ENCODE data around the gene TMEM60. TPM values are rescaled to one million over a fixed set of nuclear protein-coding genes. Genes with fewer than 3 reads are reported as not detected.

TMEM60 gene
- total and polyA plus RNA-seq, 10 of the 15 experiments (the other 5 are each of a cell fraction or from before 2014, with no cell fraction given) = 13.2 to 94.2 (median 30.2) TPM

DNA sequence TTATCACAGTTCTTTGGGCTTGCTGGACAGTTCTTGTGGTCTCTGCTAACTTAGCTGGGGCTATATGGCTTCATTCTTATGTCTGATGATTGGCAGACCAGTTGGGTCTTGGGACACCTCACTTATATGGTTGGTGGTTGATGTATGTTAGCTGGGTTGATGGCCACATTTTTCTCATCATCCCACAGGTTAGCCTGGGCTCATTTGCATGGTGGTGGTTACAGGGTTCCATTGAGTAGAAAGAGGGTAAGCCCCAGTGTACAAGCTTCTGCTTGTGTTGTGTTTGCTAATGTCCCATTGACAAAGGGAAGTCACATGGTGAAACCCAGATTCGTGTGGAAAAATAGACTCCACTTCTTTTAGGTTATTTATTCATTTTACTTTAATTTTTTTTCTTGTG lies 40.6 kb downstream of the TMEM60 start:
- H3K36me3 ChIP-seq (ENCODE audit: control insufficient read depth in 2 of 2, insufficient read depth in 2 of 2, low read length in 1 of 2) = no peaks in the 10 kb centered on the region; a peak in 1 of 4 replicates
- H3K4me3 ChIP-seq = no peak overlapping the region
- FAIRE-seq = peak; percentile 72
- no peak overlapping the region for H3K9ac ChIP-seq (ENCODE audit: control insufficient read depth, insufficient read depth, low read length)
- H4K20me1 ChIP-seq (ENCODE audit: control insufficient read depth, insufficient read depth) = no peaks in the 10 kb centered on the region
- RAD21 ChIA-PET (ENCODE audit: unreplicated experiment) = interaction anchor here (1.1 to 2.5 kb wide), 11 partner anchors 56 to 388 kb away, joined by 3 to 32 read pairs (median 4); partner anchors contain the start of gene RSBN1L
- peak; percentile 53 for DNase-seq (ENCODE audit: low read depth, low spot score)
- no peak overlapping the region for H3K4me2 ChIP-seq (ENCODE audit: control insufficient read depth, insufficient read depth)
- ATAC-seq = peak; percentile 91
- 30% methylated on average over 1 of the region's 1 CpG for WGBS (ENCODE audit: insufficient coverage, insufficient replicate concordance, low lambda C conversion rate, missing lambda C conversion rate)
- CTCF ChIA-PET = interaction anchor here (0.7 to 9.8 kb wide), 9 partner anchors 23 to 144 kb away, joined by 3 to 218 read pairs (median 4); no protein-coding TSS in a partner anchor
- TF ChIP-seq POU2F2 (IDR thresholded peaks at IDR 0.05; ENCODE audit: borderline replicate concordance, low read depth, low read length) (peak; percentile 90; the same call in 2 of the 3 replicates), CHD4 (IDR thresholded peaks at IDR 0.05) (no peak), RAD51 (IDR thresholded peaks at IDR 0.05) (peak; percentile 68), ESRRA (IDR thresholded peaks at IDR 0.05; ENCODE audit: low read length) (no peak), STAT3 (IDR thresholded peaks at IDR 0.05; ENCODE audit: low read depth, low read length) (no peak), ATF7 (IDR thresholded peaks at IDR 0.05; ENCODE audit: low read depth) (peak; percentile 44; the same call in 1 of the 2 replicates), RUNX3 (IDR thresholded peaks at IDR 0.05; ENCODE audit: low read length) (peak; percentile 72)
- TF ChIP-seq, protein P1, sequence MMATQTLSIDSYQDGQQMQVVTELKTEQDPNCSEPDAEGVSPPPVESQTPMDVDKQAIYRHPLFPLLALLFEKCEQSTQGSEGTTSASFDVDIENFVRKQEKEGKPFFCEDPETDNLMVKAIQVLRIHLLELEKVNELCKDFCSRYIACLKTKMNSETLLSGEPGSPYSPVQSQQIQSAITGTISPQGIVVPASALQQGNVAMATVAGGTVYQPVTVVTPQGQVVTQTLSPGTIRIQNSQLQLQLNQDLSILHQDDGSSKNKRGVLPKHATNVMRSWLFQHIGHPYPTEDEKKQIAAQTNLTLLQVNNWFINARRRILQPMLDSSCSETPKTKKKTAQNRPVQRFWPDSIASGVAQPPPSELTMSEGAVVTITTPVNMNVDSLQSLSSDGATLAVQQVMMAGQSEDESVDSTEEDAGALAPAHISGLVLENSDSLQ (IDR thresholded peaks at IDR 0.05) = peak; percentile 92
- TF ChIP-seq, protein P2, sequence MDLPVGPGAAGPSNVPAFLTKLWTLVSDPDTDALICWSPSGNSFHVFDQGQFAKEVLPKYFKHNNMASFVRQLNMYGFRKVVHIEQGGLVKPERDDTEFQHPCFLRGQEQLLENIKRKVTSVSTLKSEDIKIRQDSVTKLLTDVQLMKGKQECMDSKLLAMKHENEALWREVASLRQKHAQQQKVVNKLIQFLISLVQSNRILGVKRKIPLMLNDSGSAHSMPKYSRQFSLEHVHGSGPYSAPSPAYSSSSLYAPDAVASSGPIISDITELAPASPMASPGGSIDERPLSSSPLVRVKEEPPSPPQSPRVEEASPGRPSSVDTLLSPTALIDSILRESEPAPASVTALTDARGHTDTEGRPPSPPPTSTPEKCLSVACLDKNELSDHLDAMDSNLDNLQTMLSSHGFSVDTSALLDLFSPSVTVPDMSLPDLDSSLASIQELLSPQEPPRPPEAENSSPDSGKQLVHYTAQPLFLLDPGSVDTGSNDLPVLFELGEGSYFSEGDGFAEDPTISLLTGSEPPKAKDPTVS (IDR thresholded peaks at IDR 0.05; ENCODE audit: low read depth, low read length) = no peak
- TF ChIP-seq, protein P3, sequence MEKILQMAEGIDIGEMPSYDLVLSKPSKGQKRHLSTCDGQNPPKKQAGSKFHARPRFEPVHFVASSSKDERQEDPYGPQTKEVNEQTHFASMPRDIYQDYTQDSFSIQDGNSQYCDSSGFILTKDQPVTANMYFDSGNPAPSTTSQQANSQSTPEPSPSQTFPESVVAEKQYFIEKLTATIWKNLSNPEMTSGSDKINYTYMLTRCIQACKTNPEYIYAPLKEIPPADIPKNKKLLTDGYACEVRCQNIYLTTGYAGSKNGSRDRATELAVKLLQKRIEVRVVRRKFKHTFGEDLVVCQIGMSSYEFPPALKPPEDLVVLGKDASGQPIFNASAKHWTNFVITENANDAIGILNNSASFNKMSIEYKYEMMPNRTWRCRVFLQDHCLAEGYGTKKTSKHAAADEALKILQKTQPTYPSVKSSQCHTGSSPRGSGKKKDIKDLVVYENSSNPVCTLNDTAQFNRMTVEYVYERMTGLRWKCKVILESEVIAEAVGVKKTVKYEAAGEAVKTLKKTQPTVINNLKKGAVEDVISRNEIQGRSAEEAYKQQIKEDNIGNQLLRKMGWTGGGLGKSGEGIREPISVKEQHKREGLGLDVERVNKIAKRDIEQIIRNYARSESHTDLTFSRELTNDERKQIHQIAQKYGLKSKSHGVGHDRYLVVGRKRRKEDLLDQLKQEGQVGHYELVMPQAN (conservative IDR thresholded peaks at IDR 0.05) = no peak
- TF ChIP-seq, protein P4, sequence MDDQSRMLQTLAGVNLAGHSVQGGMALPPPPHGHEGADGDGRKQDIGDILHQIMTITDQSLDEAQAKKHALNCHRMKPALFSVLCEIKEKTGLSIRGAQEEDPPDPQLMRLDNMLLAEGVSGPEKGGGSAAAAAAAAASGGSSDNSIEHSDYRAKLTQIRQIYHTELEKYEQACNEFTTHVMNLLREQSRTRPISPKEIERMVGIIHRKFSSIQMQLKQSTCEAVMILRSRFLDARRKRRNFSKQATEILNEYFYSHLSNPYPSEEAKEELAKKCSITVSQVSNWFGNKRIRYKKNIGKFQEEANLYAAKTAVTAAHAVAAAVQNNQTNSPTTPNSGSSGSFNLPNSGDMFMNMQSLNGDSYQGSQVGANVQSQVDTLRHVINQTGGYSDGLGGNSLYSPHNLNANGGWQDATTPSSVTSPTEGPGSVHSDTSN (IDR thresholded peaks at IDR 0.05; ENCODE audit: insufficient replicate concordance, low read depth, low read length) = peak; percentile 58
- POLR2A ChIA-PET = interaction anchor here (0.7 to 0.9 kb wide), 3 partner anchors 62 to 97 kb away, joined by 3 to 9 read pairs (median 3); partner anchors contain the start of gene RSBN1L
- peaks cover 3% of the 10 kb centered on the region; the same call in 1 of the 2 replicates for H3K4me1 ChIP-seq (ENCODE audit: control insufficient read depth, insufficient read depth, low read length)
- SMC1A ChIA-PET (ENCODE audit: uncharacterized antibody, unreplicated experiment) = interaction anchor here (0.7 to 4.0 kb wide), 11 partner anchors 8 to 105 kb away, joined by 4 to 56 read pairs (median 6); partner anchors contain the start of gene RSBN1L
- no peak overlapping the region for H3K27ac ChIP-seq (ENCODE audit: control insufficient read depth, insufficient read depth)
- BruUV-seq (replicated peaks) = no TSS peak
- intact Hi-C loops (cut with micrococcal nuclease; ENCODE audit: unreplicated experiment) = loop anchor here (5.0 kb wide), 1 partner anchor 85 kb away; no protein-coding TSS in a partner anchor
- H3K9me3 ChIP-seq (replicated peaks; ENCODE audit: control insufficient read depth, insufficient read depth, low read length) = no peaks in the 10 kb centered on the region
- H3K79me2 ChIP-seq (ENCODE audit: control insufficient read depth, insufficient read depth, low read length) = peaks cover 32% of the 10 kb centered on the region
- no peaks in the 10 kb centered on the region for H3K27me3 ChIP-seq (replicated peaks in 1 of 2; ENCODE audit: control insufficient read depth in 2 of 2, insufficient read depth in 2 of 2, low read length in 1 of 2)
- in situ Hi-C loops (cut with MboI) = no loop called here
- no peak overlapping the region for H2AFZ ChIP-seq (ENCODE audit: control insufficient read depth, low read depth, low read length)
